ENCODE measurements around the gene CAPZA1. TPM values are rescaled to one million over a fixed set of nuclear protein-coding genes. Genes with fewer than 3 reads are reported as not detected.
A peak's percentile ranks its signal among the peaks of the same experiment; 100 is the strongest.

The CAPZA1 gene
- total RNA-seq, 1 experiment from 2014 or later: 97.5 TPM

DNA sequence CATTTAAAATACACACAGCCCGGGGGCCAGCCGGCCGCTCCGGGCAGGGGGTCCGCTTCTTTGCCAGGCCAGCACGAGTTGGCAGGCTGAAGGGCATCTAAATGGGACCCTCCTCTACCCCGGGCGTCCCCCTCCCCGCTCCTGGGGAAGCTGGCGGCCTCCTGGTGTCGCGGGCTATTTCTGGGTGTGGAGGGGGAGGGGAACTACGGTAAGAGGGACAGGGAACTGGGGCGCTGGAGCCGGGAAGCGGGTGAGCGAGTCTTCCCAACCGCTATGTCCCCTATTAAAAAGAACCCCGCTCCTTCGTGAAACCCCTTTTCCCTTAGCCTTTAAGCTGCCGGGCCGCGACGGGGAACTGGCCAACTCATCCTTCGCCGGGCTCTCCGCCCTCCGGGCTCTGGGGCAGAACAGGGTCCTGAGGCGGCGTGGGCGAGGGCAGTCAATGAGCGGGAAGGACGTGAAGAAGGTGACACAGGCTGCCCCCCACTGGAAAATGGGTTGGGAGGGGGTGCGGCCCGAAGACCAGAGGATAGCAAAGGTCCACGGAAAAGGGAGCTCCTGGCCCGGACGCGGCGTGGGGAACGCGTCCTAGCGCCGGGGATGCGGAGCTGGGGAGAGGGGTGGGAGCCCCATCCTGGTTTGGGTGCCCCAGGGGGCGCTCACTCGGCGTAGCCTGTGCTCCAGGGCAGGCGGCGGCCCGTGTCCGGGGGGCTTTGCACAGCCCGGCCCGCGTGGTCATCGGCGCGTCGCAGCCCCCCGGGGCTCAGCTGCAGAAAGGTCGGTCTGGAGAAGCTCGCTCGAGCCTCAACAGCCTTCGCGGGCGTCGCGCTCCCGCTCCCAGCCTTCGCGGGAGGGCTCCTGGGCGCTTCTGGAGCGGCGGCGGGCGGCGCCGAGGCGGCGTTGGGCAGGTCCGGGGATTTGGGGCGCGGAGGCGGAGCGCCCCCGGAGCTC lies 95.0 kb downstream of the CAPZA1 start:
- DNase-seq (ENCODE audit: low spot score): no peak
- Mint-ChIP-seq H3K27me3 (ENCODE audit: low read depth) (peaks cover 35% of the 10 kb centered on the region), H3K4me3 (peak overlapping the region; percentile 78), H3K4me1 (peaks cover 50% of the 10 kb centered on the region), H3K36me3 (no peaks in the 10 kb centered on the region; the same call in none of the 2 replicates), H3K27ac (no peak overlapping the region), H3K9me3 (no peaks in the 10 kb centered on the region)
- no peak for ATAC-seq
- ChIA-PET POLR2A (interaction anchor here (0.6 to 1.9 kb wide), 6 partner anchors 10 to 1045 kb away, joined by 3 to 10 read pairs (median 4); partner anchors contain the start of genes CTTNBP2NL, MOV10 and PHTF1), CTCF (interaction anchor here (0.5 to 12.5 kb wide), 37 partner anchors 8 to 964 kb away, joined by 3 to 373 read pairs (median 5); partner anchors contain the start of genes CTTNBP2NL, LRIG2, MOV10 and ST7L)
- TF ChIP-seq EMX1 (CRISPR knock-in tag; IDR thresholded peaks at IDR 0.05): no peak
- no peak for TF ChIP-seq CTCF (IDR thresholded peaks at IDR 0.05)
- no peak for TF ChIP-seq GABPB1 (CRISPR knock-in tag; IDR thresholded peaks at IDR 0.05)
- TF ChIP-seq, protein P1, sequence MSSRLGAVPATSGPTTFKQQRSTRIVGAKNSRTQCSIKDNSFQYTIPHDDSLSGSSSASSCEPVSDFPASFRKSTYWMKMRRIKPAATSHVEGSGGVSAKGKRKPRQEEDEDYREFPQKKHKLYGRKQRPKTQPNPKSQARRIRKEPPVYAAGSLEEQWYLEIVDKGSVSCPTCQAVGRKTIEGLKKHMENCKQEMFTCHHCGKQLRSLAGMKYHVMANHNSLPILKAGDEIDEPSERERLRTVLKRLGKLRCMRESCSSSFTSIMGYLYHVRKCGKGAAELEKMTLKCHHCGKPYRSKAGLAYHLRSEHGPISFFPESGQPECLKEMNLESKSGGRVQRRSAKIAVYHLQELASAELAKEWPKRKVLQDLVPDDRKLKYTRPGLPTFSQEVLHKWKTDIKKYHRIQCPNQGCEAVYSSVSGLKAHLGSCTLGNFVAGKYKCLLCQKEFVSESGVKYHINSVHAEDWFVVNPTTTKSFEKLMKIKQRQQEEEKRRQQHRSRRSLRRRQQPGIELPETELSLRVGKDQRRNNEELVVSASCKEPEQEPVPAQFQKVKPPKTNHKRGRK (CRISPR knock-in tag; IDR thresholded peaks at IDR 0.05; ENCODE audit: borderline replicate concordance): no peak
- no peak for TF ChIP-seq ATF1 (CRISPR knock-in tag; IDR thresholded peaks at IDR 0.05)
- TF ChIP-seq CREM (CRISPR knock-in tag; IDR thresholded peaks at IDR 0.05): no peak
- TF ChIP-seq E2F4 (CRISPR knock-in tag; IDR thresholded peaks at IDR 0.05; ENCODE audit: borderline replicate concordance, low read depth): no peak
- no peak for TF ChIP-seq NR3C1 (CRISPR knock-in tag; conservative IDR thresholded peaks at IDR 0.05; ENCODE audit: low read depth)
- TF ChIP-seq ZNF219 (CRISPR knock-in tag; IDR thresholded peaks at IDR 0.05; ENCODE audit: borderline replicate concordance): no peak
- TF ChIP-seq FOXP1 (CRISPR knock-in tag; IDR thresholded peaks at IDR 0.05; ENCODE audit: borderline replicate concordance): no peak
- TF ChIP-seq ATF6 (CRISPR knock-in tag; IDR thresholded peaks at IDR 0.05): no peak
- TF ChIP-seq ETV6 (CRISPR knock-in tag; IDR thresholded peaks at IDR 0.05): no peak
- no peak for TF ChIP-seq TCF7 (CRISPR knock-in tag; IDR thresholded peaks at IDR 0.05; ENCODE audit: low read depth)
- no peak for TF ChIP-seq MYBL2 (CRISPR knock-in tag; IDR thresholded peaks at IDR 0.05)
- no peak for TF ChIP-seq MAX (CRISPR knock-in tag; IDR thresholded peaks at IDR 0.05)
- no peak for TF ChIP-seq ZNF232 (CRISPR knock-in tag; IDR thresholded peaks at IDR 0.05)
- no peak for TF ChIP-seq GRHL2 (CRISPR knock-in tag; IDR thresholded peaks at IDR 0.05; ENCODE audit: insufficient replicate concordance, severe bottlenecking)
- no peak for TF ChIP-seq GTF2I (CRISPR knock-in tag; conservative IDR thresholded peaks at IDR 0.05)
- no peak for TF ChIP-seq ZNF671 (CRISPR knock-in tag; IDR thresholded peaks at IDR 0.05)
